SHP77 treated with DMSO at 0.1 percent for 48 hours (cell line): ENCODE results near the gene SLC22A15.
"Not testable (repeated sequence)": the region's sequence is repeated elsewhere in the genome, so short reads cannot be mapped to it uniquely, and the experiment has no call there.

Source experiments
- DNase-seq: peaks from one replicate; lab custom pipeline; 2025; lab: John Stamatoyannopoulos, UW

Gene SLC22A15

GRCh38 chr1:116031302-116031835 lies 55.1 kb downstream of the SLC22A15 start:
- DNase-seq, result no peak

DNA sequence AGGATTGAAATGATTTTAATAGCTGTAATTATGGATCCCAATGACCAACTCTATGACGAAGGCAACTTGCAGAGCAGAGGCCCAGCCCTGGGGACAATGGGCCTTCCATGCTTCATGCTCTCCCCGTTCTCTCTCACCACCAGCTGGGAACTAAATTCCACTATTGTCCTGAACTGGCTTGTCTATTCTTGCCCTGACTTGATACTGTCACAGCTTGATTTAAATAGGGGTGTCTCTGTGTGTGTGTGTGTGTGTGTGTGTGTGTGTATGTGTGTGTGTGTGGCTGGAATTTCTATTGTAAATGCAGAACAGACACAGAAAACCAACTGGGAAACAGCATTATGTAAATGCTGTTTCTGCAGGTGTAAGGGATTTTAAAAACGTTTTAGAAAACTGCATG lies 57.0 kb downstream of the SLC22A15 start:
- DNase-seq, result no peak

GRCh38 chr1:116036255-116036654 lies 59.9 kb downstream of the SLC22A15 start:
- DNase-seq, result no peak

GRCh38 chr1:116038679-116039078 lies 62.4 kb downstream of the SLC22A15 start:
- DNase-seq, result no peak

- no peak for DNase-seq
Observed at GRCh38 chr1:116044071-116044470, 67.8 kb downstream of the SLC22A15 start.

- DNase-seq, result not testable (repeated sequence)
Observed at GRCh38 chr1:116046933-116047332, 70.6 kb downstream of the SLC22A15 start.

DNA sequence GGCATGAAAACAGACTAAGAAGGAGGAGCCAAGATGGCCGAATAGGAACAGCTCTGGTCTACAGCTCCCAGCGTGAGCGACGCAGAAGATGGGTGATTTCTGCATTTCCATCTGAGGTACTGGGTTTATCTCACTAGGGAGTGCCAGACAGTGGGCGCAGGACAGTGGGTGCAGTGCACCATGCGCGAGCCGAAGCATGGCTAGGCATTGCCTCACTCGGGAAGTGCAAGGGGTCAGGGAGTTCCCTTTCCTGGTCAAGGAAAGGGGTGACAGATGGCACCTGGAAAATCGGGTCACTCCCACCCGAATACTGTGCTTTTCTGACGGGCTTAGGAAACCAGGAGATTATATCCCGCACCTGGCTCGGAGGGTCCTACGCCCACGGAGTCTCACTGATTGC lies 75.6 kb downstream of the SLC22A15 start:
- DNase-seq, result not testable (repeated sequence)

DNA sequence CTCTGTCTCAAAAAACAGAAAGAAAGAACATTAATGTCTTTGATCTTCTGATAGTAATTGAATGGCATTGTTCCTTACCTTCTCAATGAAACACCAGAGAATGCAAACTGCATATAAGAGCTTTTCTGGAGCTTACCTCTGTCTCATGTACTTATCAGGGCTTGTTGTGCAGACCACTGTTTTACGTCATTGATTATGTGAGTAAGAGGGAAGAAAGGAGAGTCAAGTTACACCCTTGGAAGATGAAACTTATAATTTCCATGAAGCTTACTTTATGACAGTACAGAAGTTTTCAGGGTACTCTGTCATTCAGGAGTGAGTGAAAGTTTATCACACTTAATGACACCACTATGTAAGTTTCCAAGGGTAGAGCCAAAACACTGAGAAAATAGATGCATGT lies 85.9 kb downstream of the SLC22A15 start:
- no peak for DNase-seq

DNA sequence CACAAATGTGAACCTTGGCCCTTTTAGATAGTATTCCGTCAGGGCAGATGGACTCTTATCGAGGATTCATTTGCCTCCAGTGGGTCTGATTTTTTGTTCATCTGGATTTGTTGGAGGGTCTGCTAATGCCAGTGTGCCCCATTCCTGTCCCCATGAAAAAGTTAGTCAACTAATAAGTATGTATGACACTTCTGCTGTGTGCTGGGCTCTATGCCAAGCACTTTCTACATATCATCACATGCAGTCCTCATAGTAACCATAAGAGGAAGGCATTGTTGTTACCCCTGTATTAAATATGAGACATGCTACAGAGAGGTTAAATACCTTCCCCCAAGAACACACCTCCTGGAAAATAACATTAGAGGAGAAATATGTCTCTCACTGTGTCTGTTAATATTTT lies 88.3 kb downstream of the SLC22A15 start:
- DNase-seq, result no peak

DNA sequence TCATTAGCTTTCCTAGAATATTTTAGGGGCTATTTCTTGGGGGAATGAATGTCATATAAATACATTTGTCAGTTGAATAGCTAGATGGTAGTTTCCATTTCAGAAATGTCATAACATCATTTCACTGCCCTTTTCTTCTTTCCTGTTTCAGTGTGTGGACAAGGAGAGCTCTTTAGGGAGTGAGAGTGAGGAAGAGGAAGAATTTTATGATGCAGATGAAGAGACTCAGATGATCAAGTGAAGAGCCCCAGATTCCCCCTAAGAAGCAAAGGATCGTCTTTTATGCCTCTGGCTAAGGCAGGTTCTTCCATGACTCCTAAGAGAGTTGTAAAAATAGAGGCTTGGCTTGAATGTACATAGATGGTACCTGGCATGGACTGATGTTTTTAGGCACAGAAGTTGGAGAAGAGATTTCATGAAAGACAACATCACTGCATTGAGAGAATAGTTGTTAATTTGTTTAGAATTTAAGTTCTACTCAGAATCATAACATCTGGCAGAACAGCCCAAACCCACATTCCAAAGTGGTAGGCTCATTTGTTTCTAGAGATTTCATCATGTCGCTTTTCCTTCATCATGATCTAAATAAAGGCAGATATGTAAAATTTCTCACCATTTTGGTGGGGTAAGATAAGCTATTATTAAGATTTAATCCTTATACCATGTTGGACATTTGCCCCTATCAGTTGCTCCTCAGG lies 90.7 kb downstream of the SLC22A15 start:
- no peak for DNase-seq

DNA sequence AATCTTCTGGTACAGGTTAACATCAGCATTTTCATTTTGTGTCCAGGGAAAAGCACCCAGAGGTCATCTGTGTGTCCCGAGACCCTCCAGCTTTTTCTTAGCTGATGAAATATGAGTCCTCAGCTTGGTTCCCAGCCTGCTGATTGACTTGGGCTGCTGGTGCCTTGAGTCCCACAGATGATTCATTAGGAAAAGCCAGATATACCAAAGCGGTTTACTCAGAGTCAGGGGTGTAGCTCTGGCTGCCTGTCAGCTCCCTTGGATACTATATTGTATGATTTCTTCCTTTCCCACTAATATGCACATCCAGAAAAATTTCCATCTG lies 91.2 kb downstream of the SLC22A15 start:
- no peak for DNase-seq

DNA sequence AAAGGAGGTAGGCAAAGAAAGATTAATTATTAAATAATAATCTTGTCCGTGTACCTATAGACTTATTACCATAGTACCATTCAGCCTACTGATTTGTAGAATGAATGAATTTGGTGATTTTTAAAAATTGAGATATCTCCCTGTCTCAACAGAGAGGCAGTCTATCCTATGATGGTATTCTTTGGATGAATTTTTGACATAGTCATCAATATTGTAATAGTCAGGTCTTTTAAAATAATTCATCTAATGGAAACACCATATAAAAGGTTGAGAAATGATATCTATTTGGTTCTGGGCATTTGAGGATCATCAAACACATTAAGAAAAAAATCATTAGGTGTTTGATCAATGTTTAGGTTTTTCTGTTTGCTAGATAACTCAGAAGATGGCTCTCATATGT lies 99.3 kb downstream of the SLC22A15 start:
- DNase-seq, result no peak

DNA sequence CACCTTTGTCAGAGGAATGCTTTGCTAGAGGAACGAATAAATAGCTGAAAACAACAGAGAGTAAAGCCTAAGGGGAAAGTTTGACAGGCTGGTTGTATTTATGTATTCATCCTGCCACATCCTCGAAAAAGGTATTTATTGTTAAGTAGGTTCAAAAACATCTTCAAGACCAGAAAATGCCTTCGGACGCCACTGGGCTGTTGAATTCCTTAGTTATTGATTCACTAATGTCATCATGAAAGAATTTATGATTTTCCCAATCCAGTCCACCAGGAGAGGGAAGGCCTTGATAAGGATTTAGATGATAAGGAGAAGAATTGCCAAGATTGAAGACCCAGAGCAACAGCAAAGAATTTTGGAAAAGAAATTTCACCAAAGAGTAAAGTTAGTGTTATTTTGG lies 99.7 kb downstream of the SLC22A15 start:
- DNase-seq, result no peak

DNA sequence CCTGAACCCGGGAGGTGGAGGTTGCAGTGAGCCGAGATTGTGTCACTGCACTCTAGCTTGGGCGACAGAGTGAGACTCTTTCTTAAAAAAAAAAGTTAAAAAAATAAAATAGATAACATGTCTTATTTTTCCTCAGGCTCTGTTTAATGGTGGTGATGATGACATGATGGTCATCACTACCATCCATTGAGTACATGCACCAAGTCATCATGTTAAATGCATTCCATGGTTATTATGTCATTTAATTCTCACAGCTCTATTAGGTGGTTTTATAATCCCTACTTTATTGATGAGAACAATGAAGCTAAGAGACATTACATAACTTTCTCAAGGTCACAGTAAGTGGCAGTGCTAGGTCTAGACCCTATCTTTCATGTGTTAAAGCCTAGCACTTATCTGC lies 100.5 kb downstream of the SLC22A15 start:
- DNase-seq, result no peak

- DNase-seq, result no peak
Observed at GRCh38 chr1:116078699-116079223, 102.4 kb downstream of the SLC22A15 start.

- no peak for DNase-seq
Observed at GRCh38 chr1:116087628-116088027, 111.3 kb downstream of the SLC22A15 start.

DNA sequence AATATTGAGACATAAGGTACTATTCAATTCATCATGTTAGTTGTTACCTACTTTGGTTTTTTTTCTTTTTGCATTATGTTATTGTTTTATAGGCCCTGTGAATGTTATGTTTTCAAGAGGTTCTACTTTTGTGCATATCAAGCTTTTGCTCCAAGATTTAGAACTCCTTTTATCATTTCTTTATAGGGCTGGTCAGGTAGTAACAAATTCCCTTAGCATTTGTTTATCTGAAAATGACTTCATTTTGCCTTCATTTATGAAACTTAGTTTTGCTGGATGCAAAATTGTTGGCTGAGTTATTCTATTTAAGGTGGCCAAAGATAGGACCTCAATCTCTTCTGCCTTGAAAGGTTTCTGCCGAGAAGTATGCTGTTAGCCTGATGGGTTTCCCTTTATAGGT lies 113.6 kb downstream of the SLC22A15 start:
- no peak for DNase-seq

DNA sequence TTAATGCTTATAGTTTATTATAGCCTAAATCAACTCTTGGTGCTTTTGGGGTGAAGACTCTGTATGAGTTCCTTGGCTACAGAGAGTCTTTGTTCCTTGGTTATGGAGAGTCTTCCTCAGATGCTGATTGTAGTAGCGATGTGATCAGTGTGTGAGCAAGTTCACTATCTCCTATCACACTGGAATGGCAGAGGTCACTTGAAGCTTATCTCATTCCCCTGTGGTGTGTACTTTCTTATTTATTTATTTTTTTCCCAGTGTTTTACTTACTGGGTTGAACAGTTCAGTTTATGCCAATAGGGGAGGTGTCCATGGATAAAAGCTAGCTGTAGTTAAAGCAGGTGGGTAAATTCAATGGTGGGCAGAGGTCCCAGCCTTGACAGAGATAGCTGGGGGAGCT lies 114.8 kb downstream of the SLC22A15 start:
- no peak for DNase-seq

GRCh38 chr1:116092752-116093489 lies 116.6 kb downstream of the SLC22A15 start:
- no peak for DNase-seq

DNA sequence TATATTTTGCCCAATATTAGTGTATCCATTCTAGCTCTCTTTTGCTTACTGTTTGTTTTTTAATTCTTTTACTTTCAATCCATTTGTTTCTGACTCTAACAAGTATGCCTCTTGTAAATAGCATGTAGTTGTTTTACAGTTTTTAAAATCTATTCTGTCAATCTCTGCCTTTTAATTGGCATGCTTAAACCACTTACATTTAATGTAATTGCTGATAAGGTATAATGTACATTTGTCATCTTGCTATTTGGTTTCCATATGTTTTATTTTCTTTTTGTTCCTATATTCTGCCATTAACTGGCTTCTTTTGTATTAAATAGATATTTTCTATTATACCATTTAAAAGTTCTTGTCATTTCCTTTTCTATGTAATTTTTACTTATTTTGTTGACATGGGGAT lies 118.7 kb downstream of the SLC22A15 start:
- no peak for DNase-seq

GRCh38 chr1:116096013-116096618 lies 119.8 kb downstream of the SLC22A15 start:
- DNase-seq, result no peak

DNA sequence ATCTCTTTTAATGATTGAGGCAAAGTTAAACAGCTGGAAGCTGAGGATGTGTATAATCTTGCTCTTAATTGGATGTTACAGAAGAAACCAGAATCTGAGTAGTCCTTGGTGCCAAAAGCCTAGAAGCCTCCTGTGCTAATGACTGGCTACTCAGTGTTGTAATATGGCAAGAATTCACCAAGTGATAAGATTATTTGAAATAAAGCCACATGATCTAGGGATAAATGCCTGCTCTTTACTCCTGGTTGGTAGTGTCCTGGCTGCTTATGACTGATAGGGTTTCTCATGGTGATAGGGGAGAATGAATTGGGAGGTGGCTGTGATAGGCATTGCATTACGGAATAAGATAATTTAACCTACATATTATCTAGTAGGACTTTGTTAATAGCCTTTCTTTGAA lies 121.3 kb downstream of the SLC22A15 start:
- no peak for DNase-seq

GRCh38 chr1:116099379-116099778 lies 123.1 kb downstream of the SLC22A15 start:
- no peak for DNase-seq
